ENCODE measurements around the gene ANTXR1.

The ANTXR1 gene

GRCh38 chr2:69070969-69071368 is 58.0 kb downstream of the ANTXR1 start:
- TF ChIP-seq EZH2phosphoT487 (IDR thresholded peaks at IDR 0.05; ENCODE audit: borderline replicate concordance) (no peak), CTCF (conservative IDR thresholded peaks at IDR 0.05; ENCODE audit: low read length) (no peak)
- no peaks in the 10 kb centered on the region for H3K9me3 ChIP-seq (ENCODE audit: insufficient read depth, low read depth, low read length)
- no peak overlapping the region for H2AFZ ChIP-seq (ENCODE audit: low read length)
- no peaks in the 10 kb centered on the region for H3K79me2 ChIP-seq (ENCODE audit: insufficient read depth, low read length)
- H3K36me3 ChIP-seq (ENCODE audit: insufficient read depth, low read length), result peaks cover 23% of the 10 kb centered on the region; the same call in 1 of the 2 replicates
- no peak overlapping the region for H3K4me3 ChIP-seq (ENCODE audit: low read length, poor library complexity, severe bottlenecking)
- no peaks in the 10 kb centered on the region for H4K20me1 ChIP-seq (ENCODE audit: insufficient read depth, low read length, poor library complexity, severe bottlenecking)
- no peak overlapping the region for H3K4me2 ChIP-seq (ENCODE audit: low read depth, low read length, poor library complexity, severe bottlenecking)
- H3K9me2 ChIP-seq (replicated peaks; ENCODE audit: low read depth, low read length), result no peaks in the 10 kb centered on the region
- H3K4me1 ChIP-seq (ENCODE audit: insufficient read depth, low read length, poor library complexity, severe bottlenecking), result no peaks in the 10 kb centered on the region
- H3K27me3 ChIP-seq (ENCODE audit: insufficient read depth, low read length, poor library complexity, severe bottlenecking), result no peaks in the 10 kb centered on the region
- no peaks in the 10 kb centered on the region for H3F3A ChIP-seq (ENCODE audit: low read depth)
- no peak overlapping the region for H3K9ac ChIP-seq (ENCODE audit: low read depth, low read length, poor library complexity, severe bottlenecking)

- no peaks in the 10 kb centered on the region for H3K27me3 ChIP-seq (ENCODE audit: insufficient read depth, low read length, poor library complexity, severe bottlenecking)
- H3K9me3 ChIP-seq (ENCODE audit: insufficient read depth, low read depth, low read length), result no peaks in the 10 kb centered on the region
- no peaks in the 10 kb centered on the region for H3K9me2 ChIP-seq (replicated peaks; ENCODE audit: low read depth, low read length)
- no peak overlapping the region for H3K9ac ChIP-seq (ENCODE audit: low read depth, low read length, poor library complexity, severe bottlenecking)
- H2AFZ ChIP-seq (ENCODE audit: low read length), result no peak overlapping the region
- H4K20me1 ChIP-seq (ENCODE audit: insufficient read depth, low read length, poor library complexity, severe bottlenecking), result no peaks in the 10 kb centered on the region
- peaks cover 46% of the 10 kb centered on the region; the same call in 1 of the 2 replicates for H3K36me3 ChIP-seq (ENCODE audit: insufficient read depth, low read length)
- TF ChIP-seq CTCF (conservative IDR thresholded peaks at IDR 0.05; ENCODE audit: low read length) (no peak), EZH2phosphoT487 (IDR thresholded peaks at IDR 0.05; ENCODE audit: borderline replicate concordance) (no peak)
- H3F3A ChIP-seq (ENCODE audit: low read depth), result no peaks in the 10 kb centered on the region
- H3K4me1 ChIP-seq (ENCODE audit: insufficient read depth, low read length, poor library complexity, severe bottlenecking), result no peaks in the 10 kb centered on the region
- no peak overlapping the region for H3K4me2 ChIP-seq (ENCODE audit: low read depth, low read length, poor library complexity, severe bottlenecking)
- H3K4me3 ChIP-seq (ENCODE audit: low read length, poor library complexity, severe bottlenecking), result no peak overlapping the region
- H3K79me2 ChIP-seq (ENCODE audit: insufficient read depth, low read length), result no peaks in the 10 kb centered on the region
These were observed 61.1 kb downstream of the ANTXR1 start for GRCh38 chr2:69073928-69074570.

- Histone ChIP-seq H2AFZ (ENCODE audit: low read length) (no peak overlapping the region), H3K4me2 (ENCODE audit: low read depth, low read length, poor library complexity, severe bottlenecking) (no peak overlapping the region), H3K4me3 (ENCODE audit: low read length, poor library complexity, severe bottlenecking) (no peak overlapping the region), H3K27me3 (ENCODE audit: insufficient read depth, low read length, poor library complexity, severe bottlenecking) (no peaks in the 10 kb centered on the region), H3K36me3 (ENCODE audit: insufficient read depth, low read length) (peaks cover 46% of the 10 kb centered on the region; the same call in 1 of the 2 replicates), H4K20me1 (ENCODE audit: insufficient read depth, low read length, poor library complexity, severe bottlenecking) (no peaks in the 10 kb centered on the region), H3F3A (ENCODE audit: low read depth) (no peaks in the 10 kb centered on the region), H3K4me1 (ENCODE audit: insufficient read depth, low read length, poor library complexity, severe bottlenecking) (no peaks in the 10 kb centered on the region), H3K9me2 (replicated peaks; ENCODE audit: low read depth, low read length) (no peaks in the 10 kb centered on the region), H3K9ac (ENCODE audit: low read depth, low read length, poor library complexity, severe bottlenecking) (no peak overlapping the region), H3K79me2 (ENCODE audit: insufficient read depth, low read length) (no peaks in the 10 kb centered on the region), H3K9me3 (ENCODE audit: insufficient read depth, low read depth, low read length) (no peaks in the 10 kb centered on the region)
- TF ChIP-seq CTCF (conservative IDR thresholded peaks at IDR 0.05; ENCODE audit: low read length) (no peak), EZH2phosphoT487 (IDR thresholded peaks at IDR 0.05; ENCODE audit: borderline replicate concordance) (no peak)
These were observed 61.9 kb downstream of the ANTXR1 start for GRCh38 chr2:69074918-69075317.
